Chondrocyte (in vitro differentiated cells): ENCODE results near the gene UTS2R. TPM values are rescaled to one million over a fixed set of nuclear protein-coding genes. Genes with fewer than 3 reads are reported as not detected.
"Not testable (repeated sequence)": the region's sequence is repeated elsewhere in the genome, so short reads cannot be mapped to it uniquely, and the experiment has no call there.

Experiments
- DNase-seq: peaks from one replicate; pipeline ENCODE4 v3.0.0; 2021; ENCODE audit warnings: mixed read lengths, low spot score
- H3K27ac Mint-ChIP-seq: one replicate; pipeline ENCODE4 v1.8.0; 2021; ENCODE audit warnings: mild to moderate bottlenecking, moderate library complexity, mixed read lengths; ENCODE audit not compliant: unreplicated experiment
- H3K27me3 Mint-ChIP-seq: 2 replicates; pipeline ENCODE4 v1.8.0; 2021; ENCODE audit warnings: low read depth, mixed read lengths
- H3K36me3 Mint-ChIP-seq: 2 replicates; pipeline ENCODE4 v1.8.0; 2021; ENCODE audit warnings: low read depth, mixed read lengths
- H3K4me1 Mint-ChIP-seq: 2 replicates; pipeline ENCODE4 v1.8.0; 2021; ENCODE audit warnings: low read depth, mild to moderate bottlenecking, mixed read lengths
- H3K4me3 Mint-ChIP-seq: one replicate; pipeline ENCODE4 v1.8.0; 2021; ENCODE audit warnings: mild to moderate bottlenecking, moderate library complexity, mixed read lengths; ENCODE audit not compliant: unreplicated experiment
- H3K9me3 Mint-ChIP-seq: 2 replicates; pipeline ENCODE4 v1.8.0; 2021; ENCODE audit warnings: low read depth, mixed read lengths
- total RNA-seq: library from RNA; stranded (reverse); gene quantifications from 3 replicates; pipeline ENCODE4 v1.2.1, GENCODE V29; 2021
- TF ChIP-seq, protein P1 (sequence below): fragments of 200-600 bp; sonication (generic); IDR thresholded peaks from 2 replicates; pipeline ENCODE4 v1.5.0; 2021; ENCODE audit warnings: antibody characterized with exemption, mild to moderate bottlenecking, moderate library complexity

The UTS2R gene
- total RNA-seq, 1 donor from 2014 or later, result not detected

DNA sequence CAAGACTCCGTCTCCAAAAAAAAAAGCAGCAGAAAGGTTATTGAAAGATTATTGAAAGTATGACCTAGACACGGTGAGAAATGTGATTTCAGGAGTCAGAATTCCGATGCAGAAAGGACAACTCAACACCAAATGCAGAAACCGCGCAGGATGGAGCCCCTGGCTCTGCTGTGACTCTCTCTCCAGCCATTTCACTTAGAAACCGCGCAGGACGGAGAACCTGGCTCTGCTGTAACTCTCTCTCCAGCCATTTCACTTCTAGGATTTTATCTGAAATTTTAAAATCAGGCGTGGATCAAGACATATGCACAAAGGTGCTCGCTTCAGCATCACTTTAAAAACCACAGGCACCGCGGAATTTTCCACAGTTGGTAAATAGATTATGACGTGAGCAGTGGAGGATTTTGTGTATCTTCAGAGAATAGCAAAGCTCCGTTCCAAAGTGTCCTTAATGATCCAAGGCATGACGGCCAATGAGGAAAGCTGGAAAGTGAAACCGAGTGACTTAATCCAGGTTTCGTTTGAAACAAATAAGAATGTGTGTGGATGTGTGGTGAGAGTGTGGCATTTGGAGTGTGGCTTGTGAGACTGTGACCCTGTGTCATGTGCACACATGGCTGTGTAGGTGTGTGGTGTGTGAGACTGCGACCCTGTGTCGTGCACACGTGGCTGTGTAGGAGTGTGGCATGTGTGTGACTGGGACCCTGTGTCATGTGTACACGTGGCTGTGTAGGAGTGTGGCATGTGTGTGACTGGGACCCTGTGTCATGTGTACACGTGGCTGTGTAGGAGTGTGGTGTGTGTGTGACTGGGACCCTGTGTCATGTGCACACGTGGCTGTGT, 9.5 kb downstream of the UTS2R start:
- Mint-ChIP-seq H3K4me3 (no peak overlapping the region), H3K36me3 (no peaks in the 10 kb centered on the region), H3K9me3 (no peaks in the 10 kb centered on the region), H3K27me3 (peaks cover 26% of the 10 kb centered on the region), H3K27ac (no peak overlapping the region), H3K4me1 (peaks cover 7% of the 10 kb centered on the region)
- TF ChIP-seq, protein P1, sequence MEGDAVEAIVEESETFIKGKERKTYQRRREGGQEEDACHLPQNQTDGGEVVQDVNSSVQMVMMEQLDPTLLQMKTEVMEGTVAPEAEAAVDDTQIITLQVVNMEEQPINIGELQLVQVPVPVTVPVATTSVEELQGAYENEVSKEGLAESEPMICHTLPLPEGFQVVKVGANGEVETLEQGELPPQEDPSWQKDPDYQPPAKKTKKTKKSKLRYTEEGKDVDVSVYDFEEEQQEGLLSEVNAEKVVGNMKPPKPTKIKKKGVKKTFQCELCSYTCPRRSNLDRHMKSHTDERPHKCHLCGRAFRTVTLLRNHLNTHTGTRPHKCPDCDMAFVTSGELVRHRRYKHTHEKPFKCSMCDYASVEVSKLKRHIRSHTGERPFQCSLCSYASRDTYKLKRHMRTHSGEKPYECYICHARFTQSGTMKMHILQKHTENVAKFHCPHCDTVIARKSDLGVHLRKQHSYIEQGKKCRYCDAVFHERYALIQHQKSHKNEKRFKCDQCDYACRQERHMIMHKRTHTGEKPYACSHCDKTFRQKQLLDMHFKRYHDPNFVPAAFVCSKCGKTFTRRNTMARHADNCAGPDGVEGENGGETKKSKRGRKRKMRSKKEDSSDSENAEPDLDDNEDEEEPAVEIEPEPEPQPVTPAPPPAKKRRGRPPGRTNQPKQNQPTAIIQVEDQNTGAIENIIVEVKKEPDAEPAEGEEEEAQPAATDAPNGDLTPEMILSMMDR, result no peak
- no peak for DNase-seq

DNA sequence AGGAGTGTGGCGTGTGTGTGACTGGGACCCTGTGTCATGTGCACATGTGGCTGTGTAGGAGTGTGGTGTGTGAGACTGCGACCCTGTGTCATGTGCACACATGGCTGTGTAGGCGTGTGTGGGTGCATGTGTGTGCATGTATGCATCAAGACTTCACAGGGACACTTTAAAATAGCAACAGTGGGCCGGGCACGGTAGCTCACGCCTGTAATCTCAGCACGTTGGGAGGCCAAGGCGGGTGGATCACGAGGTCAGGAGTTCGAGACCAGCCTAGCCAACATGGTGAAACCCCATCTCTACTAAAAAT, 10.1 kb downstream of the UTS2R start:
- not testable (repeated sequence) for H3K4me1 Mint-ChIP-seq, H3K4me3 Mint-ChIP-seq, H3K9me3 Mint-ChIP-seq, H3K36me3 Mint-ChIP-seq, H3K27ac Mint-ChIP-seq
- peaks cover 24% of the 10 kb centered on the region for H3K27me3 Mint-ChIP-seq
- DNase-seq, result peak; percentile 49

GRCh38 chr17:82382220-82382932, 10.8 kb downstream of the UTS2R start:
- peak; percentile 88 for DNase-seq
- H3K4me1 Mint-ChIP-seq, H3K4me3 Mint-ChIP-seq, H3K36me3 Mint-ChIP-seq, H3K27ac Mint-ChIP-seq, H3K9me3 Mint-ChIP-seq: not testable (repeated sequence)
- H3K27me3 Mint-ChIP-seq, result peaks cover 22% of the 10 kb centered on the region

GRCh38 chr17:82382933-82383255, 11.3 kb downstream of the UTS2R start:
- no peak overlapping the region for H3K27ac Mint-ChIP-seq
- H3K4me1 Mint-ChIP-seq, result peaks cover 7% of the 10 kb centered on the region
- TF ChIP-seq, protein P1, result no peak
- no peaks in the 10 kb centered on the region for H3K36me3 Mint-ChIP-seq
- H3K4me3 Mint-ChIP-seq, result no peak overlapping the region
- peak; percentile 86 for DNase-seq
- H3K27me3 Mint-ChIP-seq, result peaks cover 28% of the 10 kb centered on the region
- H3K9me3 Mint-ChIP-seq, result no peaks in the 10 kb centered on the region

- Mint-ChIP-seq H3K27me3 (peaks cover 28% of the 10 kb centered on the region), H3K4me3 (no peak overlapping the region), H3K27ac (no peak overlapping the region), H3K36me3 (no peaks in the 10 kb centered on the region), H3K4me1 (peaks cover 7% of the 10 kb centered on the region), H3K9me3 (no peaks in the 10 kb centered on the region)
- DNase-seq, result peak; percentile 73
- TF ChIP-seq, protein P1, result no peak
These were observed 11.8 kb downstream of the UTS2R start for GRCh38 chr17:82383411-82383810.

DNA sequence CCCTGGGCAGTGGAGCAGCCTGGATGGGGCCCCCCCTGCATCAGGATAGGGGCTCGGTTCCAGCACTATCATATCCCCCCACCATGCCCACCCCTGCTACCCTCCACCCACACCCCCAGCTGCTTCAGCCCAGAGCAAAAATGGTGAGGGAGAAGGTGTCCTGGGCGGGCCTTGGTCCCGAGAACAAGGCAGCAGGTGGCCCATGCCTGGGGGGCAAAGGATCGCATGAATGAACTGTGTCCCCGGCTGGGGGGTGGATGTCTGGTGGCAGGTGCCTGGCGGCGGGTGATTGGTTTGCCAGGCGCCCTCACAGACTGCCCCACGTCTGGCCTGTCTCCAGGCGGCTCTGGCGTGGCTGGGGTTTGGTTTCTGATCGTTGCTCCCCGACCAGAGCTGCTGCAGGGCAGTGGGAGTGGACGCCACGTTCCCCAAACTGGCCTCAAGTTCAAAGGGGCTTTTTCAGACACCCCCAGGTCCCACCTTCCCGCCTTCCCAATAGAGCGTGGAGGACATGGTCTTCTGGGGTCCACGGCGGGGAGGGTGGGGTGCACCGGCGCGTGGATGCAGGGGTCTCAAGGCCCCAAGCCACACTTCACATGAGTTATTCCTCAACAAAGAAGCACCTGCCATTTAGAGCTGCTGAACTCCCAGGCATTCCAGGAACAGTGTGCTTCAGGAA, 12.6 kb downstream of the UTS2R start:
- Mint-ChIP-seq H3K9me3 (no peaks in the 10 kb centered on the region), H3K36me3 (no peaks in the 10 kb centered on the region), H3K27ac (no peak overlapping the region), H3K27me3 (peaks cover 24% of the 10 kb centered on the region), H3K4me1 (peaks cover 8% of the 10 kb centered on the region), H3K4me3 (no peak overlapping the region)
- DNase-seq, result peak; percentile 77
- TF ChIP-seq, protein P1, result no peak
